ENCODE measurements around the gene RSBN1L. TPM values are rescaled to one million over a fixed set of nuclear protein-coding genes. Genes with fewer than 3 reads are reported as not detected.
"Not testable (repeated sequence)": the region's sequence is repeated elsewhere in the genome, so short reads cannot be mapped to it uniquely, and the experiment has no call there.

The RSBN1L gene
- total and polyA plus RNA-seq, 8 donors = 5.0 to 14.3 (median 8.9) TPM

DNA sequence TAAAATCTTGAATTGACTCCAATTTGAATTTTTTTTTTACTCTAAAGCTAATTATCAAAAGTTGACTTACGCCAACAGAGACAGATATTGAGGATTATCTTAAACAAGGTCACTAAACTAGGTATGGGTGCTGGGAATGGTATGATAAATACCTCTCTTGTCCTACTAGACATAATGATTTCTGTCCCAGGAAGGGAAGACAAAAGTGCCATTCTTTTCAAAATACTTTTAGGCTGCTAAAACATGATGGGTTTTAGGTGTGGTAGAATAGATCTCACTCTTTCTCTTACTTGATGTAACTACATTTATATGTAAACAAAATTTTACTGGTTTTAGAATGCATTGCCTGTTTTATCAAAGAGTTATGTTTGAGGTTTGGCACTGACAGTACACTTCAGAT is 86.9 kb downstream of the RSBN1L start:
- no peak for ATAC-seq
- no peak overlapping the region for H3K4me3 ChIP-seq
- H3K9me3 ChIP-seq = no peaks in the 10 kb centered on the region
- peaks cover 2 to 15% (median 14%) of the 10 kb centered on the region in 3 donors for H3K4me1 ChIP-seq
- no peak overlapping the region for H3K27ac ChIP-seq
- FAIRE-seq = no peak
- peaks cover 5 to 14% (median 6%) of the 10 kb centered on the region in 3 donors for H3K36me3 ChIP-seq
- no peak for DNase-seq
- TF ChIP-seq, protein P1, sequence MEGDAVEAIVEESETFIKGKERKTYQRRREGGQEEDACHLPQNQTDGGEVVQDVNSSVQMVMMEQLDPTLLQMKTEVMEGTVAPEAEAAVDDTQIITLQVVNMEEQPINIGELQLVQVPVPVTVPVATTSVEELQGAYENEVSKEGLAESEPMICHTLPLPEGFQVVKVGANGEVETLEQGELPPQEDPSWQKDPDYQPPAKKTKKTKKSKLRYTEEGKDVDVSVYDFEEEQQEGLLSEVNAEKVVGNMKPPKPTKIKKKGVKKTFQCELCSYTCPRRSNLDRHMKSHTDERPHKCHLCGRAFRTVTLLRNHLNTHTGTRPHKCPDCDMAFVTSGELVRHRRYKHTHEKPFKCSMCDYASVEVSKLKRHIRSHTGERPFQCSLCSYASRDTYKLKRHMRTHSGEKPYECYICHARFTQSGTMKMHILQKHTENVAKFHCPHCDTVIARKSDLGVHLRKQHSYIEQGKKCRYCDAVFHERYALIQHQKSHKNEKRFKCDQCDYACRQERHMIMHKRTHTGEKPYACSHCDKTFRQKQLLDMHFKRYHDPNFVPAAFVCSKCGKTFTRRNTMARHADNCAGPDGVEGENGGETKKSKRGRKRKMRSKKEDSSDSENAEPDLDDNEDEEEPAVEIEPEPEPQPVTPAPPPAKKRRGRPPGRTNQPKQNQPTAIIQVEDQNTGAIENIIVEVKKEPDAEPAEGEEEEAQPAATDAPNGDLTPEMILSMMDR (IDR thresholded peaks at IDR 0.05) = no peak
- 26 to 28% methylated on average over 1 of the region's 1 CpG for WGBS, 2 donors
- intact Hi-C loops (cut with DNase I) = no loop called here
- H3K27me3 ChIP-seq = no peaks in the 10 kb centered on the region

DNA sequence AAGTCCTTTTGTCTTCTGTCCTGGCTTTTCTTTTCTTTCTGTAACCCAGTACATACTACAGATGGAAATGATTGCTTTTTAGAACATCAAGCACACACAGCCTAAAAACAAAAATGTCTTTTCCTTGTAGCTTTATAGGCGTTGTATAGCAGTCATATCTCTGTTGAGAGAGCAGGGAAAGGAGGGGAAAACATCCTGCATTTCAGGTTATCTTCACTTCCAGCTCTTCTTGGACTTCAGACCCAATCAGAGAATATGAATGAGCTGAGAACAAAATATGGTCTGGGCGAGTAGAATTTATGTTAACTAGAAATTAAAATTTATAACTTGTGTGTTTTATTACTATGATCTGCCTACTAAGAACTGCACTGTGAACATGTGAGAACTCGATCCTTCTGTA is 87.3 kb downstream of the RSBN1L start:
- TF ChIP-seq, protein P1 (IDR thresholded peaks at IDR 0.05) = no peak
- FAIRE-seq (peak; percentile 85), DNase-seq (no peak), ATAC-seq (no peak)
- 78 to 82% methylated on average over 3 of the region's 3 CpGs for WGBS, 2 donors
- Histone ChIP-seq H3K4me1 (peaks cover 2 to 15% (median 14%) of the 10 kb centered on the region in 3 donors), H3K27ac (no peak overlapping the region), H3K27me3 (no peaks in the 10 kb centered on the region), H3K4me3 (no peak overlapping the region), H3K9me3 (no peaks in the 10 kb centered on the region), H3K36me3 (peaks cover 5 to 13% (median 6%) of the 10 kb centered on the region in 3 donors)
- intact Hi-C loops (cut with DNase I) = no loop called here

DNA sequence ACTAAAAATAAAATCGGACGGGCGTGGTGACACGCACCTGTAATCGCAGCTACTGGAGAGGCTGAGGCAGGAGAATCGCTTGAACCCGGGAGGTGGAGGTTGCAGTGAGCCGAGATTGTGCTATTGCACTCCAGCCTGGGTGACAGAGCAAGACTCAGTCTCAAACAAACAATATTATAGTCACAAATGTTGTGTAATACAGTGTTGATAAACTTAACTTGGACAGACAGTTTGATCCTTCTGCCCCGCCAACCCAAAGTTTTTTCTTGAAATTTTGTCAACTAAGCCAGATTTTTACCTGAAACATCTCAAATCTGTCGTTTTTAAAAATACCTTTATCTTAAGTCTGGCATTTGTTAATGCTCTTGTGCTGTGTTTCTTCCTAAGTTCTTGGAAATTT is 88.2 kb downstream of the RSBN1L start:
- FAIRE-seq; H3K4me3 ChIP-seq; H3K27ac ChIP-seq; H3K27me3 ChIP-seq; DNase-seq; H3K36me3 ChIP-seq; H3K9me3 ChIP-seq; intact Hi-C loops (cut with DNase I); ATAC-seq: not testable (repeated sequence)
- peaks cover 2 to 15% (median 14%) of the 10 kb centered on the region in 3 donors for H3K4me1 ChIP-seq
- 93 to 95% methylated on average over 10 of the region's 10 CpGs for WGBS, 2 donors

DNA sequence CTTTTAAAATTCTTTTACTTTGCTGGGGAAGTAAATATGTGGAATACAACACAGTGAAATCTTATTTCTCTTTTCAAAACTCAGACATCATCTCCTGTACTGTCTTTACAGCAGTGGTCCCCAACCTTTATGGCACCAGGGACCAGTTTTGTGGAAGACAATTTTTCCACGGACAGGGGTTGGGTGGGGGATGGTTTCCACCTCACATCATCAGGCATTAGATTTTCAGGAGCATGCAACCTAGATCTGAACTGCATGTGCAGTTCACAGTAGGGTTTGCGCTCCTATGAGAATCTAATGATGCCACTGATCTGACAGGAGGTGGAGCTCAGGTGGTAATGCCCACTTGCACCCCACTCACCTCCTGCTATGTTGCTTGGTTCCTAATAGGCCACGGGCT is 89.8 kb downstream of the RSBN1L start:
- 92 to 97% methylated on average over 3 of the region's 3 CpGs for WGBS, 2 donors
- Histone ChIP-seq H3K27ac (no peak overlapping the region), H3K9me3 (no peaks in the 10 kb centered on the region), H3K4me3 (no peak overlapping the region), H3K4me1 (peaks cover 3 to 17% (median 16%) of the 10 kb centered on the region in 3 donors), H3K27me3 (no peaks in the 10 kb centered on the region), H3K36me3 (peaks cover 0 to 2% (median 1%) of the 10 kb centered on the region in 3 donors)
- intact Hi-C loops (cut with DNase I) = no loop called here
- DNase-seq (no peak), ATAC-seq (no peak), FAIRE-seq (no peak)
- TF ChIP-seq, protein P1 (IDR thresholded peaks at IDR 0.05) = no peak

DNA sequence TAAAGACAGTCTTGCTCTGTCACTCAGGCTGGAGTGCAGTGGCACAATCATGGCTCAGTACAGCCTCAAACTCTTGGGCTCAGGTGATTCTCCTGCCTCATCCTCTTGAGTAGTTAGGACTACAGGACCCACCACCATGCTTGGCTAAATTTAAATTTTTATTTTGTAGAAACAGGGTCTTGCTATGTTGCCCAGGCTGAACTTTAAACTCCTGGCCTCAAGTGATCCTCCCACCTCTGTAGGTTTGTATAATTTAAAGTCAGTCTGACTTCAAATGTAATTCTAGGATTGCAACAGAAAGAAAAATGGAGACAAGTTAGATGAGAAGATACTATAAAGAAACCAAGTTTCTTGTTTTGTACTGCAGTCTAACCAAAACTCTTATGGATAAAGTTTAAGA is 90.5 kb downstream of the RSBN1L start:
- intact Hi-C loops (cut with DNase I) = no loop called here
- Histone ChIP-seq H3K36me3 (peaks cover 0 to 2% (median 0%) of the 10 kb centered on the region in 3 donors), H3K4me3 (no peak overlapping the region), H3K27me3 (no peaks in the 10 kb centered on the region), H3K4me1 (peaks cover 10 to 23% (median 18%) of the 10 kb centered on the region in 3 donors), H3K9me3 (no peaks in the 10 kb centered on the region), H3K27ac (no peak overlapping the region)
- ATAC-seq (no peak), DNase-seq (no peak), FAIRE-seq (no peak)
- TF ChIP-seq, protein P1 (IDR thresholded peaks at IDR 0.05) = no peak
